SK-N-SH treated with all-trans-retinoic acid at 6 μM for 48 hours (cell line): Measurements from ENCODE around the gene PNMA1.

ENCODE experiments used
- ARNTL ChIP-seq: fragments of 450-650 bp; formaldehyde crosslinking; IDR thresholded peaks from 2 replicates; pipeline ENCODE4 v1.5.0; 2020; ENCODE audit warnings: low read depth, mild to moderate bottlenecking, moderate library complexity, borderline replicate concordance
- CREB5 ChIP-seq: fragments of 250-450 bp; sonication (Bioruptor Pico); IDR thresholded peaks from 2 replicates; pipeline ENCODE4 v1.5.1; 2020; ENCODE audit warnings: low read depth, mild to moderate bottlenecking, moderate library complexity
- GLIS3 ChIP-seq: fragments of 250-450 bp; sonication (Bioruptor Pico); IDR thresholded peaks from 2 replicates; pipeline ENCODE4 v1.5.0; 2020; ENCODE audit warnings: mild to moderate bottlenecking, moderate library complexity
- PATZ1 ChIP-seq: fragments of 250-450 bp; sonication (Bioruptor Pico); IDR thresholded peaks from 2 replicates; pipeline ENCODE4 v1.8.0; 2020; ENCODE audit warnings: mild to moderate bottlenecking, moderate library complexity, borderline replicate concordance
- RARB ChIP-seq: fragments of 250-450 bp; sonication (Bioruptor Pico); IDR thresholded peaks from 2 replicates; pipeline ENCODE4 v1.8.0; 2021; ENCODE audit warnings: mild to moderate bottlenecking, moderate library complexity
- TSHZ2 ChIP-seq: fragments of 250-450 bp; sonication (Bioruptor Pico); IDR thresholded peaks from 2 replicates; pipeline ENCODE4 v1.5.0; 2020; ENCODE audit warnings: mild to moderate bottlenecking, moderate library complexity
- ZFP3 ChIP-seq: fragments of 250-450 bp; sonication (Bioruptor Pico); IDR thresholded peaks from 2 replicates; pipeline ENCODE4 v1.5.0; 2020; ENCODE audit warnings: mild to moderate bottlenecking, moderate library complexity
- ZNF565 ChIP-seq: fragments of 450-650 bp; formaldehyde crosslinking; conservative IDR thresholded peaks from 2 replicates; pipeline ENCODE4 v1.5.0; 2020; ENCODE audit warnings: low read depth, mild to moderate bottlenecking, moderate library complexity

GRCh38 chr14:73685328-73685727, 28.9 kb downstream of the PNMA1 start:
- no peak for TF ChIP-seq RARB
- TF ChIP-seq ARNTL (CRISPR knock-in tag): no peak
- no peak for TF ChIP-seq PATZ1 (CRISPR knock-in tag)
- no peak for TF ChIP-seq TSHZ2 (CRISPR knock-in tag)
- TF ChIP-seq ZNF565 (CRISPR knock-in tag): no peak
- no peak for TF ChIP-seq ZFP3
- no peak for TF ChIP-seq CREB5 (CRISPR knock-in tag)
- no peak for TF ChIP-seq GLIS3 (CRISPR knock-in tag)
